ENCODE measurements around the gene FJX1.
"Not testable (repeated sequence)": the region's sequence is repeated elsewhere in the genome, so short reads cannot be mapped to it uniquely, and the experiment has no call there.

Gene FJX1

GRCh38 chr11:35632301-35632700 lies 14.0 kb downstream of the FJX1 start:
- no peak for DNase-seq (ENCODE audit: low read depth in 2 of 2)

GRCh38 chr11:35633827-35634423 lies 15.7 kb downstream of the FJX1 start:
- DNase-seq (ENCODE audit: low read depth in 2 of 2) = no peak

- no peak for DNase-seq (ENCODE audit: low read depth in 2 of 2)
Measured at GRCh38 chr11:35635933-35636332, 17.7 kb downstream of the FJX1 start.

- DNase-seq (ENCODE audit: low read depth in 2 of 2) = no peak
Measured at GRCh38 chr11:35639591-35640179, 21.4 kb downstream of the FJX1 start.

- DNase-seq (ENCODE audit: low read depth in 2 of 2) = no peak
Measured at GRCh38 chr11:35641171-35641897, 23.1 kb downstream of the FJX1 start.

GRCh38 chr11:35641964-35642363 lies 23.7 kb downstream of the FJX1 start:
- no peak for DNase-seq (ENCODE audit: low read depth in 2 of 2)

GRCh38 chr11:35647421-35648093 lies 29.3 kb downstream of the FJX1 start:
- no peak for DNase-seq (ENCODE audit: low read depth in 2 of 2)

- no peak for DNase-seq (ENCODE audit: low read depth in 2 of 2)
Measured at GRCh38 chr11:35650006-35650405, 31.7 kb downstream of the FJX1 start.

- no peak for DNase-seq (ENCODE audit: low read depth in 2 of 2)
Measured at GRCh38 chr11:35650467-35650866, 32.2 kb downstream of the FJX1 start.

GRCh38 chr11:35651263-35651662 lies 33.0 kb downstream of the FJX1 start:
- no peak for DNase-seq (ENCODE audit: low read depth in 2 of 2)

GRCh38 chr11:35652786-35653185 lies 34.5 kb downstream of the FJX1 start:
- not testable (repeated sequence) for DNase-seq (ENCODE audit: low read depth in 2 of 2)

- DNase-seq (ENCODE audit: low read depth in 2 of 2) = no peak
Measured at GRCh38 chr11:35654711-35655110, 36.5 kb downstream of the FJX1 start.

GRCh38 chr11:35655254-35655653 lies 37.0 kb downstream of the FJX1 start:
- no peak for DNase-seq (ENCODE audit: low read depth in 2 of 2)

GRCh38 chr11:35655856-35656255 lies 37.6 kb downstream of the FJX1 start:
- DNase-seq (ENCODE audit: low read depth in 2 of 2) = no peak

- DNase-seq (ENCODE audit: low read depth in 2 of 2) = no peak
Measured at GRCh38 chr11:35658020-35658948, 40.0 kb downstream of the FJX1 start.

GRCh38 chr11:35661534-35661933 lies 43.3 kb downstream of the FJX1 start:
- no peak for DNase-seq (ENCODE audit: low read depth in 2 of 2)

- DNase-seq (ENCODE audit: low read depth in 2 of 2) = no peak
Measured at GRCh38 chr11:35662061-35662648, 43.9 kb downstream of the FJX1 start.

- DNase-seq (ENCODE audit: low read depth in 2 of 2) = peak; percentile 76 to 78
Measured at GRCh38 chr11:35662649-35663407, 44.6 kb downstream of the FJX1 start, which contains the start of gene TRIM44. Gene TRIM44, plus strand, starts transcription at chr11:35662775. Its CDS starts 337 bp downstream, at chr11:35663112.

- no peak for DNase-seq (ENCODE audit: low read depth in 2 of 2)
Measured at GRCh38 chr11:35663408-35663702, 45.1 kb downstream of the FJX1 start.

GRCh38 chr11:35664977-35665441 lies 46.7 kb downstream of the FJX1 start:
- no peak for DNase-seq (ENCODE audit: low read depth in 2 of 2)

Data from stimulated activated CD8-positive, alpha-beta memory T cell treated with anti-CD3 and anti-CD28 coated beads, Interleukin-15, amount 100 ng/mL, for 4 hours (primary cell).